ENCODE results near the gene SIGMAR1. TPM values are rescaled to one million over a fixed set of nuclear protein-coding genes. Genes with fewer than 3 reads are reported as not detected.

SIGMAR1 gene
- total RNA-seq, 4 donors from 2014 or later: 18.9 to 35.7 (median 27.4) TPM

GRCh38 chr9:34664281-34665066, 26.9 kb upstream of the SIGMAR1 start:
- TF ChIP-seq POLR2A (IDR thresholded peaks at IDR 0.05) (no peak), CTCF (IDR thresholded peaks at IDR 0.05 in 4 of 5, conservative IDR thresholded peaks at IDR 0.05 in 1 of 5) (peak; percentile 65 to 90 (median 67))
- Histone ChIP-seq H3K4me3 (peak overlapping the region; percentile 76 to 98 (median 86)), H3K27ac (peak overlapping the region; percentile 91 to 100 (median 98)), H3K4me1 (peaks cover 0 to 4% of the 10 kb centered on the region in 2 donors), H3K36me3 (peaks cover 0 to 6% of the 10 kb centered on the region in 2 donors), H3K9me3 (no peaks in the 10 kb centered on the region), H3K27me3 (no peaks in the 10 kb centered on the region)
- ATAC-seq (peak; percentile 59), DNase-seq (peak; percentile 60 to 75)
- intact Hi-C loops (cut with DNase I; ENCODE audit: low total_unique reads): loop anchor here (1.0 to 5.0 kb wide), 3 partner anchors 12 to 323 kb away; partner anchors contain the start of genes DNAJB5 and IL11RA
- in situ Hi-C loops (cut with MboI; ENCODE audit: low sequenced_read_pairs in 4 of 4): loop anchor here in 1 of 4 donors (25.0 kb wide), 1 partner anchor 423 kb away; the partner anchor contains the start of genes FANCG and PIGO

- Histone ChIP-seq H3K4me3 (no peak overlapping the region), H3K27me3 (no peaks in the 10 kb centered on the region), H3K4me1 (peaks cover 0 to 4% of the 10 kb centered on the region in 2 donors), H3K36me3 (peaks cover 0 to 6% of the 10 kb centered on the region in 2 donors), H3K27ac (peak overlapping the region in 1 of 4 donors; percentile 99), H3K9me3 (no peaks in the 10 kb centered on the region)
- no peak for ATAC-seq
- TF ChIP-seq POLR2A (IDR thresholded peaks at IDR 0.05) (no peak), CTCF (IDR thresholded peaks at IDR 0.05 in 4 of 5, conservative IDR thresholded peaks at IDR 0.05 in 1 of 5) (no peak)
- intact Hi-C loops (cut with DNase I; ENCODE audit: low total_unique reads): no loop called here
- no peak for DNase-seq
- in situ Hi-C loops (cut with MboI; ENCODE audit: low sequenced_read_pairs in 4 of 4): loop anchor here in 1 of 4 donors (25.0 kb wide), 1 partner anchor 424 kb away; the partner anchor contains the start of genes FANCG and PIGO
These were observed 25.7 kb upstream of the SIGMAR1 start for GRCh38 chr9:34663303-34663605.

GRCh38 chr9:34662526-34663302, 25.1 kb upstream of the SIGMAR1 start, which contains the start of gene CCL27:
Gene CCL27, minus strand, starts transcription at chr9:34662657. Its CDS starts 24 bp downstream, at chr9:34662633.
- Histone ChIP-seq H3K4me3 (no peak within 1 kb of the TSS), H3K36me3 (peaks cover 0 to 6% of the 10 kb centered on the region in 2 donors), H3K27ac (peak within 1 kb of the TSS in 1 of 4 donors; percentile 99), H3K27me3 (no peaks in the 10 kb centered on the region), H3K9me3 (no peaks in the 10 kb centered on the region), H3K4me1 (peaks cover 0 to 4% of the 10 kb centered on the region in 2 donors)
- intact Hi-C loops (cut with DNase I; ENCODE audit: low total_unique reads): no loop called here
- ATAC-seq: no peak
- in situ Hi-C loops (cut with MboI; ENCODE audit: low sequenced_read_pairs in 4 of 4): loop anchor here in 1 of 4 donors (25.0 kb wide), 1 partner anchor 425 kb away; the partner anchor contains the start of genes FANCG and PIGO
- DNase-seq: no peak
- TF ChIP-seq CTCF (IDR thresholded peaks at IDR 0.05 in 4 of 5, conservative IDR thresholded peaks at IDR 0.05 in 1 of 5) (no peak), POLR2A (IDR thresholded peaks at IDR 0.05) (no peak)

GRCh38 chr9:34659592-34660253, 22.1 kb upstream of the SIGMAR1 start:
- in situ Hi-C loops (cut with MboI; ENCODE audit: low sequenced_read_pairs in 4 of 4): loop anchor here in 1 of 4 donors (25.0 kb wide), 1 partner anchor 428 kb away; the partner anchor contains the start of genes FANCG and PIGO
- no peaks in the 10 kb centered on the region for H3K27me3 ChIP-seq
- no peak overlapping the region for H3K4me3 ChIP-seq
- no peak overlapping the region for H3K27ac ChIP-seq
- intact Hi-C loops (cut with DNase I; ENCODE audit: low total_unique reads): no loop called here
- no peaks in the 10 kb centered on the region for H3K9me3 ChIP-seq
- H3K36me3 ChIP-seq: peaks cover 0 to 6% of the 10 kb centered on the region in 2 donors
- H3K4me1 ChIP-seq: peaks cover 7 to 9% of the 10 kb centered on the region in 2 donors
- DNase-seq (no peak), ATAC-seq (no peak)
- TF ChIP-seq CTCF (IDR thresholded peaks at IDR 0.05 in 4 of 5, conservative IDR thresholded peaks at IDR 0.05 in 1 of 5) (no peak), POLR2A (IDR thresholded peaks at IDR 0.05) (no peak)

Measured in gastrocnemius medialis (tissue), 4 donors.